GM12875 (cell line): ENCODE measurements around the gene MTCL1.

Experiments used
- H3K4me3 ChIP-seq: one replicate; pipeline ENCODE4 v1.5.1; 2011; ENCODE audit warnings: low read depth, low read length, control low read depth
- TF ChIP-seq, protein P1 (sequence below): IDR thresholded peaks from 2 replicates; pipeline ENCODE4 v1.5.1; 2011; ENCODE audit warnings: low read depth, mild to moderate bottlenecking, control low read depth, inconsistent platforms, low read length, moderate library complexity, borderline replicate concordance; ENCODE audit not compliant: insufficient read depth

Gene MTCL1

DNA sequence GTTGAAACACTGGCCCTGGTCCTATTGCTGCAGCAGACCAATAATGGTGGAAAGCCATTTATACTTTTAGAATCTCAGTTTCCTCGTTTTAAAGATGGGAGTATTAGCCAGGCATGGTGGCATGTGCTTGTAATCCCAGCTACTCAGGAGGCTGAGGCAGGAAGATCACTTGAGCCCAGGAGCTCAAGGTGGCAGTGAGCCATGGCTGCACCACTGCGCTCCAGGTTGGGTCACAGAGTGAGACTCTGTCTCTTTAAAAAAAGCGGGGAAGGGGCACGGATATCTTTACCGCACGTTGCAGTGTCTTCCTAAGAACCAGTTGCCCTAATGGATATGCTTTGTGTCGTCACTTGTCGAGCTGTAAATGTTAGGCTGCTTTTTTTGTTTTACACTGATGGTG lies 8.3 kb downstream of the MTCL1 start:
- TF ChIP-seq, protein P1, sequence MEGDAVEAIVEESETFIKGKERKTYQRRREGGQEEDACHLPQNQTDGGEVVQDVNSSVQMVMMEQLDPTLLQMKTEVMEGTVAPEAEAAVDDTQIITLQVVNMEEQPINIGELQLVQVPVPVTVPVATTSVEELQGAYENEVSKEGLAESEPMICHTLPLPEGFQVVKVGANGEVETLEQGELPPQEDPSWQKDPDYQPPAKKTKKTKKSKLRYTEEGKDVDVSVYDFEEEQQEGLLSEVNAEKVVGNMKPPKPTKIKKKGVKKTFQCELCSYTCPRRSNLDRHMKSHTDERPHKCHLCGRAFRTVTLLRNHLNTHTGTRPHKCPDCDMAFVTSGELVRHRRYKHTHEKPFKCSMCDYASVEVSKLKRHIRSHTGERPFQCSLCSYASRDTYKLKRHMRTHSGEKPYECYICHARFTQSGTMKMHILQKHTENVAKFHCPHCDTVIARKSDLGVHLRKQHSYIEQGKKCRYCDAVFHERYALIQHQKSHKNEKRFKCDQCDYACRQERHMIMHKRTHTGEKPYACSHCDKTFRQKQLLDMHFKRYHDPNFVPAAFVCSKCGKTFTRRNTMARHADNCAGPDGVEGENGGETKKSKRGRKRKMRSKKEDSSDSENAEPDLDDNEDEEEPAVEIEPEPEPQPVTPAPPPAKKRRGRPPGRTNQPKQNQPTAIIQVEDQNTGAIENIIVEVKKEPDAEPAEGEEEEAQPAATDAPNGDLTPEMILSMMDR: no peak
- H3K4me3 ChIP-seq: no peak overlapping the region

DNA sequence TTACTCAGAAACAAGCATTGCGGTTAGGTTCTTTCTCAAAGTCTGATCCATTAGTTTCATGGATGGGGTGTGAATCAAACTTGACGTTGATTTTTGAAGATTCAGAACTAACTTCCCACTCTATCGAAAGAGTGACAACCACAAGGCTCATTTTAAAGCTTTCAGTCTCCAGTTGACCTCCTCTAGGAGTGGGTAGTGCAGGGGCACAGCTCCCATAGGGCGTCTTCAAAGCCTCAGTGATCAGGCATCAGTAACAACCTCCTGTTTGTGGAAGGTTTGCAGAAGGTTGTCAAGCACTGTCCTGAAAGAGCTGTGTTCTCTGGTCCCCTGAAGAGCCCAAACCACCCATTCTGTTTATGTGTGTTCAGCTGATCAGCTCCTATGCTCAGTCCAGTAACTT lies 10.2 kb downstream of the MTCL1 start:
- TF ChIP-seq, protein P1: no peak
- no peak overlapping the region for H3K4me3 ChIP-seq

DNA sequence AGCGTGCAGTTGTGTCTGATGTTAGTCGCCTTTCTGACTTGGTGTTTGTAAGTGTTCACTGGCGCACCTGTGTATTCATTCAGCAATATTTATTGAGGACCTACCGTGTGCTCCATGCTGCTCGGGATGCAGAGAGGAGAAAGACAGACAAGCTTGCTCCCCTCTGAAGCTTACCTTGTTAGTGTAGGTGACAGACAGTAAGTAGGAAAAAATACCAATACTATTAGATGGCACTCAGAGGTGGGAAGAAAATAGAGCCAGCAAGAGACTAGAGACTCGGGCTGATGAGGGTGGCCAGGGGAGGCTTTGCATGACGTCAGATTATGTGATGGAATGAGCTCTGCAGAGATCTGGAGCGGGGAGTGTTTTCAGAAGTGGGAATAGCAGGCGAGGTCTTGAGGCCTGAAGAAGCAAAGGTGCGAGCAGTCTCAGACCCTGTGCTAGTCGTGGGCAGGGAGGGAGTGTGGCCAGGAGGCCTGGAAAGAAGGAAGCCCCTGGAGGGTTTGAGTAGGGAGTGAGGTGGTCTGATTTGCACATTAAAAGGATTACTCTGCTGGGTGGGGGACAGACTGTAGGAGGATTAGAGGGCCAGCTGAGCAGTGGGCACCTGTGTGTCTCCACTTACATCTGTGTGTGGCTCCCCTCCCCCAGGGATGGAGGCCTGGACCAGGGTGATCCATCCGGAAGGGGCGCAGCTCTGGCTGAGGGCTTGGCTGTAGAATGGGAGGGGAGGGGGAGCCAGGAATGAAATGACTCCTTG lies 11.8 kb downstream of the MTCL1 start:
- H3K4me3 ChIP-seq: no peak overlapping the region
- TF ChIP-seq, protein P1: no peak

DNA sequence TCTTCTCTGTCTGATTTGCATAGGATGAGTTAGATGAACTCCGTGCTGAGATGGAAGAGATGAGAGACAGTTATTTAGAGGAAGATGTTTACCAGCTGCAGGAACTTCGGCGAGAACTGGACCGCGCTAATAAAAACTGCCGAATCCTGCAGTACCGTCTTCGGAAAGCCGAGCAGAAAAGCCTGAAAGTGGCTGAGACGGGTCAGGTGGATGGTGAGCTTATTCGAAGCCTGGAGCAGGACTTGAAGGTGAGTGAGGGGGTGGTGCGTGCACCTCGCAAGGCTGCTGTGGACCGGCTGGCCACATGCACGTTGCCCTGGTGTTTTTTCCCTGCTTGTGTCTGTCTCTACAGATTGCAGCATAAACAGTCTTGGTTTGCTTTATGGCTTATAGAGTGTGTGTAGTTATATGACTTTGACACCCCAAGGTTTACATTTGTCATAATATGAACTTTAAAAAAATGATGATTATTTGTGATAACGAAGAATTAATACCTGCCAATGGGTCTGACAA lies 13.1 kb downstream of the MTCL1 start:
- H3K4me3 ChIP-seq: no peak overlapping the region
- TF ChIP-seq, protein P1: no peak

DNA sequence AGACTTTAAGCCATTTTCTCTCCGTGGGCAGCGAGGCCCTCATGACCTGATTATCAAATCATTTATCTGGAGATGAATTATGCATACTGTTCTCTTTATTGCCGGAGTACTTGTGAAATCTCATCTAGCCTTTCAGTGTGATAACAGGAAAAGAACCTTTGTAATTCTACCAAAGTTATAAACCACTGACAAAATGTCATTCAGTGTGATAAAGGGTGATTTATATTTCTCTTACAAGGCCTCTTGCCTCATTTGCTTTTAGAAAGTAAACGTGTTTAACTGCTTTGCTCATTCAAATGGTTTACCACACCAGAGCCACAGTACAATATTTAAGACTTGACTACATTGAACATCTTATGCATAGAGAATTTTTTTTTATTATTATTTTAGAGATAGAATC lies 13.8 kb downstream of the MTCL1 start:
- TF ChIP-seq, protein P1: no peak
- H3K4me3 ChIP-seq: no peak overlapping the region

DNA sequence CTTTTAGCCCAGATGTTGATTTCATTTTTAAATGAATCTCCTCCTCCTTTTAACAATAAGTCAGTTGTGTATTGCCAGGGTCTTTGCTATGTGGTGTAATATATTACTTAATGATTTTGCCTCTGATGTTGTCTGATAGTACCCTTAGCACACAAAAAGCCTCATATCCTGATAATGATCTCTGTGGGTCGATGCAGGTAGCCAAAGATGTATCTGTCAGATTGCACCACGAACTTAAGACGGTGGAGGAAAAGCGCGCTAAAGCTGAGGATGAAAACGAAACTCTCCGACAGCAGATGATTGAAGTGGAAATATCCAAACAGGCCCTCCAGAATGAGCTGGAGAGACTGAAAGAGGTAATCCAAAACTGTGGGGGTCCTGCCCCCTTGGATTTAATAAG lies 14.8 kb downstream of the MTCL1 start:
- no peak overlapping the region for H3K4me3 ChIP-seq
- TF ChIP-seq, protein P1: no peak

DNA sequence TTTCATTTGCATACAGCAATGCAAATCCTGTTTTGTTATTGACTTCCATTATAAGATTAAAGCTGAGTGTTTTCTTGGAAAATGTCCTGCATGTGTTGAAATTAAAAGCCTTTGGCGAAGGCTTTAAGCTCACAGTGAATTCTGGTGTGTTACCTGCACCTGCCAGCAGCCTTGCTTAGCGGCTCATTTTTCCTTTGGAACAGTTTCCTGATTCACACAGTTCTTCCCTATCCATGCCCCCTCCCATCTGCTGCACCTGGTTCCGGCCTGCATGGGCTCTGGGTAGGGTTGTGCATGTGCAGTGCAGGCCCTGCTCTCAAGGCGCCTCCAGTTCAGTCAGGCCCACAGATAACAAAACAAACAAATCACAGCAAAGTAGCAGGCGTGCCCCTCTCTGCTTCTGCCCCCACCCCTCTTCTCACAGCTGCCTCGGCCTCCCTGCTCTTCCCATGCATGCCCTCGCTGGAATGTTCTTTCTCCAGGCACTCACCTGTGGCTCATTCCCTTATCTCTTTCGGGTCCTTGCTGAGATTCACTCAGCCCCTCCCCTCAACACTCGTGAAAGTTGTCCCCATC lies 15.8 kb downstream of the MTCL1 start:
- H3K4me3 ChIP-seq: no peak overlapping the region

More for the DNA sequence above, 15.8 kb downstream of the MTCL1 start:
- TF ChIP-seq, protein P1: no peak
